NCI-H2107 (cell line): ENCODE results near the gene EPYC.

ENCODE experiments used
- DNase-seq: peaks from one replicate; lab custom pipeline; 2025; lab: John Stamatoyannopoulos, UW

EPYC gene

DNA sequence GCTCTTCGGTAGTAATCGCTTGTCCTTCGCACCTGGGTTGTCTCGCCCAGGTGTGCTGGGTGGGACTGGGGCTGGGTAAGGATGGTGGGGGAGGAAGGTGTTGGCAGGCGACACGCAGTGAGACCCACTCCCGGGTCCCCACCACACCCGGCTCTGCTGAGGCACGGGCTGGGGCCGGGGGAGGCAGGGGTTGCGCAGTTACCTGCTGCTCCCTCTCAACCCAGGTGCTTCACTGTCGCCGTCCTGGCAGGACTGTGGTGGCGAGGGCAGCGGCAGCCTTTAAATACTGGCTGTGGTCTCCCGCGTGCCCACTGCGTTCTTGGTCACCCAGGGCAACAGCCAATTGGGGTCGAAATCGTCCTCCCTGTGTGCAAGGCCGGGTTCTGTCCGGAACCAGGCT lies 49.9 kb downstream of the EPYC start, which contains the start of gene CCER1:
Gene CCER1 (minus strand): TSS at position 256 of the 400 bp plus-strand sequence. CDS start 434 bp downstream, outside the sequence.
- no peak for DNase-seq

DNA sequence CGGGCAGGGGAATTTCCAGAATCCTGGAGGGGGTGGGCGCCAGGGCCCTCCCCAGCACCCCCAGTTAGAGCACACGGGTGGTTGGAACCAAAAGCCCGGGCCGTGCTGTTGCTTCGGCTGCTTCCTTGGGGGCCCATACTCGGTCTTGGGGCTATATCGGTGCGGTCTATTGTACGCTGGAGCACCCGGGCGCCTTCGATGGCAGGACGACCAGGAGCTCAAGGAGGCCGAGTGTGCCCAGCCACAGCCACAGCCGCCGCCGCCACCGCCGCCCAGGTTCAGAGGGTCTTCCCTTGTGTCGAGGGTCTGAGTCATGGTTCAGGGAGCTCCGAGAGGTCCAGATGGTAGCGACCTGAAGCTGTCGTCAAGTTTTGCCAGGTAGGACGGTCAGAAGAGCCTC lies 50.3 kb downstream of the EPYC start:
- no peak for DNase-seq

DNA sequence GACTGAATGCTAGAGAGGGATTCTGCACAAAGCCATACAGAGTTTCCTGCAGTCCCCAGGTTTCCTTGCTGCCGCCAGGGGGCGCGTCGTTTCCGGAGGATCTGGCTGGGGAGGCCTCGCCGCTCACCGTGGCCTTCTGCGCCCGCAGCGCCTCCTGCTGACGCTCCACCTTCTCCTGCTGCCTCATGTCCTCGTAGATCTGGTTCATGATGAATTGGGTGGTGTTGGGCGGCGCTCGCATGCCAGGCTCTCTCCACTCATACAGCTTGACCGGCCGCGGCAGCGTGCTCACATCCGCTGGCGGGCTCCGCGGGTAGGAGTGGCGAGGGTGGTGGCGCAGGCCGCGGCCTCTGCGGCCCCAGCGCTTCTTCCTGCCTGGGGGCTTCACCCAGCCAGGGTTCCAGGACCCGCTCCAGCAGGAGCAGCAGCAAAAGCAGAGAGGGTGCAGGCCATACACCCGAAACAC lies 50.8 kb downstream of the EPYC start:
- no peak for DNase-seq

DNA sequence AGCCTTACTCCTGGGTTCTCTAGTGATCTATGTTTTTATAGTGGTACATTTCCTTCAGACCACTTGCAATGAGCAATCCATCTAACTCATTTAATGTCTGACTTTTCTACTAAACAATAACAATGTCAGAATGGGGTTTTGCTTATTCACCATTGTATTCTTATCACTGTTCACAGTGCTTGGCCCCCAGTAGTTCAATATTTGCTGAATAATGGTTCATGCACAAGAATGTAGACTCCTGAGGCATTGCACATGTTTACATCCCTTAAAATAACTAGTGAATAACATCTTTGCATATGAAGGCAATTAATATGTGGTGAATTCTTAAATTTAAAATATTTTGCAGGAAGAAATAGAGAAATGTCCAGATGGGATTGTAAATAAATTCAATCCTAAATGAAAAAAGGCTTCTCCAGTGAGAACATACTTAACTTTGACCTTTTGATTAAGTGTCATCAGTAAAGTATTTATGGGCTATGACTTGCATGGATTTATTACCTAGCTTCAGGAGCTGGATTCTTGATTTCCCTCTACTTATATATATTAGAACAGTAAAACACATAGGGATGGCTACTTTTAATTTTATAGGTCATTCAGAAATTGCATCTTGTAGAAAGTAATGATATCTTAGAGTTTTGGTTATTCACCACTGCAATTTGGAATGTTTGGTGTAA lies 53.2 kb downstream of the EPYC start:
- DNase-seq = no peak

DNA sequence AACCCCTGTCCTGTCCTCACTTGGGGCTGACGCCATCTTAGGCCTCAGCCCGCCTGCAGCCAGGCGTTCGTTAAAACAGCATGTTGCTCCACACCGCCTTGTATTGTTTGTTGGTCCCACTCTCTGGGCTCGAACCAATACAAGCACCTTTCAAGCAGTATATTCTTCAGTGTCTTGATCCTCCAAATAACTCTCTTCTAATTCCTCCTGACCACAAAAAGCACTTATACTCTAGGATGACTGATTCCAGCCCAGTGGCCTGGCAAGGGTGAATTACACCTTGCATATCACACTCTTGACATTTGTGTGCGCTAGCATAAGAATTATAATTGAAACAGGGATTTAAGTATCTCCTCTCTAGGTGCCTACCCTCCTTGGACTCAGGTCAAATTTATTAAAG lies 56.9 kb downstream of the EPYC start:
- no peak for DNase-seq

DNA sequence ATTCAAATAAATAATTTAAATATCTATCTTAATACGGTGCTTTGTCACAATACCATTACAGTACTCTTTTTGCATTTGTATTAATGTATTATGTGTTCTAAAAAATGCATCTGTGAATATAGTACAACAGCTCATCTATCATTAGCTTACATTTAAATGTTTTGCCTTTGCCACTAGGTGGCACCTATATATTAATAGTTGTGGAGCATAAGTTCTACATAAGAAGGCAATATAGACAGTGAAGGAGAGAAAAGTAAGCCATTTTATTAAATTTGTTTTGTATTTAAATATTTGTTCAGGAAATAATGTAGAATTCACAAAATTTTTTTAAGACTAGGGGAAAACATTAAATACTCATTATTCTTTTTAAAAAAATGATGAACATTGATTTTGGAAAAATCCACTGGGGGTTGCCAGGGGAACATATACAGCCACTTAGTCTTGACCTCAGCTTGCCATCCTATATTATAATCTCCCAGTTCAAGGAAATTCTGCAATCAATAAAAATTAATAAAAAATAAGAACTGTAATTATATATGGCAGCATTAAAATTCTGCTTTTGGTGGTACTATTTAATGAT lies 59.6 kb downstream of the EPYC start:
- DNase-seq = no peak

DNA sequence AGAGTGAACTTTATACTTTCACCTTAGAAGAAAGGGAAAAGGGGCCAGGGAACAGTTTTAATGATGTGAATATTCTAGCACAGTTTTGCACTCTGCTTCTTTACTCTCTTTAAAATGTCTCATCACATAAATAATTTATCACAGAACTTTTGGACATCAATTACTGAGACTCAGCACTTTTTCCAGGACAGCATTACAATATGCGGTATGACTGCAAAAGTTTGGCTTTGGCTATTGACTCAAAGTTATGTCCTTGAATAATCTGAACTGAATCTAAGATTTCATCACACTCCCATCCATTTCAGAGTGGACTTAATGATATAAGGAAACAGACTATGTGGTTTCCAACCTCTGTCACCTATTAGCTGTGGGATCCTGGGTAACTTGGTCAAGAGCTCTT lies 61.5 kb downstream of the EPYC start:
- DNase-seq = no peak

DNA sequence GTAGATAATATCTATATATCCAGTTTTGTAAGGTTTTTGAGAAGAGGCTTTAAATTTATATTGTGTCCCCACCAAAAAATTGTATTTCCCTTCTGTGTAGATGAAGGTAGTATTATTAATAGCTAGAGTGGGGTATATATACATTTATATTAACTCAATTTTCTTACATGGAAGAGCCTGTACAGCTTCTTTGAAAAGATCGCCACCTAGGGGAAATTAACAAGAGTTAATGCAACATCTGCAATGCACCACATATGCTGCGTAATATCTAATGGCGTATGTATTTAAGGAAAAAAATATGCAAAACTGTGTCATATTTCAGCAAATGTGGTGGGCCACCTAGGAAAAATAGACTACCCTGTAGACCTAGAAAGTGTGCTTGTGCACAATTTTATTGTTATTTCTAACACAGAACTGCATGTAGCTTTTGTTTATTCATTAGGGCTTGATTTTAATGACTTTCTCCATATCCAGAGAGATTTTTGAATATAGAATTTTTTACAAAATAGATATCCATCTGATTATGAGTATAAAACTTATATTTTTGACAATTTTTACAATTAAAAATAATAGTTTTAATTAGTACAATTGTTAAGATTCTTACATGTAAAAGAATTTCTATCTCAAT lies 63.8 kb downstream of the EPYC start:
- no peak for DNase-seq

DNA sequence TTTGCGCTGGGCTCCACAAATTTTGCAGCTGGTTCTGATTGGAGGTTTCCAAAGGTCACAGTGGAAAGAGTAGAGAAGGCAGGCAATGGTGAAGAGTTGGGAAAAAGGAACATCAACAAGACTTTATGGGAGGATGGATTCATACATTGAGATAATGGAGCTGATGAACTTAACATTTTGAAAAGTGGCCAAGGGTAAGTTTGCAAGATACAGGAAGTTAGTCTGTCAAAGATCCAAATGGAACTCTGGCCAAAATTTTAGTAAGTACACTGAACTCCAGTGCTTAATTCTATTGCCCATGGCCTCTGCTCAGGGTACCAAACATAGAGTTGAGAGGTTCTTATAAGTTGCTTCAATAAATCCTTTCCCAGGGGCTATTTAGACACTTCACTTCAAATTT lies 65.4 kb downstream of the EPYC start:
- DNase-seq = no peak

DNA sequence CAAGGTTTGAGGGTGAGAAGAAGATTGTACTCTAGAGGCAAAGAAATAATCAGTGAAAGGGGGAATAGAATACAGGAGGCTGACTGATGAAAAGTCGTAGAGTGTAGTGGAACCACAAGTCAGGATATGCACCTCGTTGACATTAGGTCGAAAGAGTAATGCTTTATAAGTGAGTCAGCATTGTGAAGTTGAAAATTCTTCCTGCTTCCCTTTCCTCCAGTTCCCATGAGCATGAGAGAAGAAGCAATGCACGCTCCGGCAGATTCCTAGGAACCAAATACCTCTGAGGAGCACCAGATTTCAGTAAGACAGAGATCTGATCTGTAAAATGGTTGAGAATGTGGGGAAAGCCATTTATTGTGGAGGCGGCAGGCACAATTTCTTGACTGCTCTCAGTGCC lies 66.3 kb downstream of the EPYC start:
- DNase-seq = no peak

DNA sequence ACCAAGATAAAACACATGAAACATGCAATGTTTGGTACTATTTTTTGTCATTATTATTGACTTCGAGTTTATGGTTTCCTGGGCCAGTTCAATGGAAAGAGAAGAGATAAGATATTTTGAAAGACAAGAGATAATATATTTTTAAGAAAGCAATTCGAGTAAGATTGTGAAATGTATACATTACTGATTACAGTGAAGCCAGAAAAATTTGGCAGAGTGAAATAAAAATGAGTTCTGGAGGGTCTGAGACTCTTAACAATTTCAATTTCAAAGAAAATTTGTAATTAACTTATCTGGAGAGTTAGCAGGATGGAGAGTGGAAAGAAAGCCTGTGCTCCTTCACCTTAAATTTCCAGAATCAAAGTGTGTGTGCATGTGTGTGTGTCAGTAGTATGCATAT lies 67.1 kb downstream of the EPYC start:
- DNase-seq = no peak

DNA sequence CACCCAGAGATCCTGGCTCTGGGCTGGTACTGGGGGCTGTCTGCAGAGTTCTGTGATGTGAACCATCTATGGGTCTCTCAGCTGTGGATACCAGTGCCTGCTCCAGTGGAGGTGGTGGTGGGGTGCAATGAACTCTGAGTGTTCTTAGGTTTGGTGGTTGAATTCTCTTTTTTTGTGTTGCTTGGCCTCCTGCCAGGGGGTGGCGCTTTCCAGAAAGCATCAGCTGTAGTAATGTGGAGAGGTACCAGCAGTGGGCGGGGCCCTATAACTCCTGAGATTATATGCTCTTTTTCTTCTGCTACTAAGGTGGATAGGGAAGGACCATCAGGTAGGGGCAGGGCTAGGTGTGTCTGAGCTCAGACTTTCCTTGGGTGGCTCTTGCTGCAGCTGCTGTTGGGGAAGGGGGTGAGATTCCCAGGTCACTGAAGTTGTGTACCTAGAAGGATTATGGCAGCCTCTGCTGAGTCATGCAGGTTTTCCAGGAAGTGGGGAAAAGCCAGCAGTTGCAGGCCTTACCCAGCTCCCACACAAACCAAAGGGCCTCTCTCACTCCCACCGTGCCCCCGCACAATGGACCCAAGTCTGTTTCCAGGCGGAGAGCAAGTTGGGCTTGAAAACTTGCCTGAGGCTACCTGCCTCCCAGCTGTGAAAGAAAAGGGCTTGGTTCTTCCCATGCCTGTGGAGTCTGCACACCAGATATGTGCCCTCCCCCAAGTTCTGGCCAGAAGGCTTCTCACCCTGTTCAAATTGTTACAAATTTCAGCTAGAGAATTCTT lies 68.4 kb downstream of the EPYC start:
- no peak for DNase-seq

DNA sequence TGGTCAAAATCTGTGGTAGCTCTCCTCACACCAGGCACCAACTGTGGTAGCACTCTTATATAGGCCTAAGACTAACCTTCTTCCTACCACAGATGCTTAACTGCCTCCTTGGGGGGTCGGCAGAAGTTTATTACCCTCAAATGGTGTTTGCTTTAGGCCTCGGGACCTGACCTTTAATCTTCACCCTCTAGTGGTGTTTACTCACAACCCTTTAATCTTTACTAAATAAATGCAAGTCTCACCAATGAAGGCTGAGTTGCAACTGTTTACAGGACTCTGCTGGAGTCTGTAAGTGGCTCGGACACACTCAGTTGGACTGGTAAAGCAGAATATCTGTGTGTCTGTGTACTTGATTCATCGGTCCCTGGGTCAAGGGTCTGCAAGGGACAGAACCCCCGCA lies 79.2 kb downstream of the EPYC start:
- DNase-seq = no peak

DNA sequence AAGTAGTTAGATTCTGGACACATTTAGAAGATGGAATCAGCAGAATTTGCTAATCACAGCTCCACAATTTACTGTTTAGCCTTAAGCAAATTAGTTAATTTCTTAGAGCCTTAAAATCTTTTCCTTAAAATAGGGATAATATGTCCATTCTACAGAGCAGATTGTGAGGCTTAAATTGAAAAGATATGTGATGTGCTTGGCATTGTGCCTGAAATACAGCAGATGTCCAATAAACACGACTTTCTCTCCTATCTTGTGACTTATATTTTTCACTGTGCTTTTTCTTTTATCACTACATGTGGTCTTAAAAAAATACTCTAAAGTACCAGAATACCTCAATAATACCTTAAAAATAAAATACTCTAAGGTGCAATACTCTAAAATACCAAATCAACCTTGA lies 80.4 kb downstream of the EPYC start:
- DNase-seq = no peak

DNA sequence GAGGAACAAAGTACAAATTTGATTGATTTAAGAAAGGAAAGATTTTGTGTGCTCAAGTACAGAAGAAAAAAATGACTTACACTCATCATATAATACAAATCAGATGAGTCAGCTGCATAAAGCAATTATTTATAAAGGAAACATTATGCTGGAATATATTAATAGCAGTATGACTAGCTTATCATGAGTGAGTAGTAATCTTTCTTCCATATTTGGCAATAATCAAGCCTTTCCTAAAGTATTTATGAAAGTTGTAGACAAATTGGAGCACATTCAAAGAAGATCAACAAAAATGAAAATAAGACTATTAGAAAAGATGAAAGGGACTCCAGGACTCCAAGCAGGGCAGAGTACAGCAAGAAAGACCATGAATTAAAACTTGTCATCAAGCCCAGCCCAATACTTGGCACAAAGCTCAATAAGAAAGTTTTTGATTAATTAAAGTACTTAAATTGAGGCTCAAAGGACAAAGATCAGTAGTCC lies 82.6 kb downstream of the EPYC start:
- no peak for DNase-seq

DNA sequence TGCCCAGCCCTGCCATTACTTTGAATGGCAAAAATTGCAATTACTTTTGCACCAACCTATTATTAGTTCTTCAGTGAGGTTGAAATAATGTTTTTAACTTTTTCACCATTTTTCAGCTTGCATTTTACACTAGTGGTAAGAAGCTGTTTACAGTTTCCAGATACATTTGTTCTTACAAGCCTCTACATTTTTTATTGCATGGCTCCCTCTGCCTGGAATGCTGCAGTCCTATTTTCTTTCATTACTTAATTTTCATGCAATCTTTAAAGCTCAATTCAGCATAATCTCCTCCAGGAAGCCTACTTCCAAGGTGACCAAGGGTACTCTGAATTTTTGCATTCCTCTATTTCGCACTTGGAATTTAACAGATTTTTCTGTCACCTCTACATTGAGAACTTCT lies 83.2 kb downstream of the EPYC start:
- DNase-seq = no peak

DNA sequence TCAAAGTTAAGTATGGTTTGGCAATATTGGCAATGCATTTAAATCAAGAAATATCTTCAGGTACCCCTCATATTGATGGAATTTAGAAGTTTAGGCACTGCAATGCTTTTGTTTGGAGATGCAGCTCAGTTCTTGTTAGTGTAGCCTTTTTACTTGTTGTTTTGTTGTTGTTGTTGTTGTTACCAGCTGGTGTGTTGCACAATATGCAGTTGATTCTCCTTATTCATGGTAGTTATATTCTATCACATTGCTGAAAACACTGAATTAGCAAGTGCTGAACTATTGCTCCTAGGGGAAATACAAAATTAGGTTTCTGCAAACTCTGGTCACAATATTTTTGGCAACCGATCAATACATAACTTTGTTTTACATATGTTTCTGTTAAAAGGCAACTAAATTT lies 84.5 kb downstream of the EPYC start:
- DNase-seq = no peak

DNA sequence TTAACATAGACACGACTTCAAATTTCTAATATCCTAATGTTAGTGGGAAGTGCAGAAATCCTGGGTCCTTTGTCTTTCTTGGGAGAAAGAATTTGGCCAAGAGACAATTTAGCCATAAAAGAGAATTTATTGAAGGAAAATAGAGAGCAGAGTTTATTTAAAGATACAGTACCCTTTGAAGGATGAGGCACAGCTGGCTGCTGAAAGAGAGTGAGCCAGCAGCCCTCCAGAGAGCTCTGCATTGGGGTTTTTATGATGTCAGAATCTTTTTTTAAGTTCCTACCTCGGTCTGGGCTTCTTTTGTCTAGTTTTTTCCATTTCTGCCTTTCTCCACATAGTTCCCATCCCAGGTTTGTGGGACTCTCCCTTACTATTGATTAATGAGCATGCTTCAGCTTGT lies 87.3 kb downstream of the EPYC start:
- no peak for DNase-seq

DNA sequence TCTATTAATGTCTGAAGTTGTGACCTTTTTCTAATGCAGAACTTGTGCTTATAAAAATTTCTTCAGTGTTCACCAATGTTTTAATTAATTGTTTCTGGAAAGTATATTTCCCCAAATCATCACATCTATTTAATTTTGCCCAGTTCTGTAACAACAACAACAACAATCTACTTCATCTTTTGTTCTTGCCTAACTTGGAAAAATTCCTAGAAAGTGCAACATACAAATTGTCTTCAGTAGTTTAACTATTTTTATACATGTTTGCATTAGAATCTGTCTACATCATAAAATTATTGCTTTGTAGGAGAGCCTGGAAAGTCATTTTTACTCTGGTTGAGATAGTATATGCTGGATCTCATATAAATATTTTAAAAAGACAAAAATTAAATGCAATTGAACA lies 88.3 kb downstream of the EPYC start:
- DNase-seq = no peak

DNA sequence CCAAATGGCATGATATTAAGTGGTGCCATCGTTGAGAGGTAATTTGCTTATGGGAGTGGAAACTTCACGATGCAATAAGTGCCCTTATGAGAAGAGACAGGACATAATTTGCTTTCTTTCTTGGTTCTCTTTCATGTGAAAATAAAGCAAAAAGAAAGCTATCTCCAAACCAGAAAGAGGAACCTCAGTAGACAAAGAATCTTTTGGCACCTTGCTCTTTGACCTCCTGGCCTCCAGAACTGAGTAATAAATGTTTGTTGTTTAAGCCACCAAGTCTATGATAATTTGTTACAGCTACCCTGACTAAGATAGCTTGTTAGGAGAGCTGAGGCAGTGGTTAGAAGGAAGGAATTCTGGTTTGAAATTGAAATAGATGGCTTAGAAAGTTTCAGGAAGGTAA lies 89.4 kb downstream of the EPYC start:
- DNase-seq = no peak
